Thyroid gland (tissue), 4 donors: ENCODE data around the gene ADCY7.

Experiments used
- POLR2A ChIP-seq, 2 donors: fragments of 450-650 bp; IDR thresholded peaks; one replicate each; pipeline ENCODE4 v1.6.1; 2017; ENCODE audit warnings: antibody characterized with exemption in 2 of 2, mild to moderate bottlenecking in 2 of 2, moderate library complexity in 1 of 2
- TF ChIP-seq, protein P1 (sequence below), 6 experiments: fragments of 200-600 bp in 3 of 6; fragments of 450-650 bp in 3 of 6; sonication (generic) in 3 of 6; IDR thresholded peaks; one replicate each; pipeline ENCODE4 v1.5.1; 2016 to 2019; ENCODE audit warnings: antibody characterized with exemption in 6 of 6, mild to moderate bottlenecking in 2 of 6, inconsistent platforms in 1 of 6, moderate library complexity in 1 of 6

DNA sequence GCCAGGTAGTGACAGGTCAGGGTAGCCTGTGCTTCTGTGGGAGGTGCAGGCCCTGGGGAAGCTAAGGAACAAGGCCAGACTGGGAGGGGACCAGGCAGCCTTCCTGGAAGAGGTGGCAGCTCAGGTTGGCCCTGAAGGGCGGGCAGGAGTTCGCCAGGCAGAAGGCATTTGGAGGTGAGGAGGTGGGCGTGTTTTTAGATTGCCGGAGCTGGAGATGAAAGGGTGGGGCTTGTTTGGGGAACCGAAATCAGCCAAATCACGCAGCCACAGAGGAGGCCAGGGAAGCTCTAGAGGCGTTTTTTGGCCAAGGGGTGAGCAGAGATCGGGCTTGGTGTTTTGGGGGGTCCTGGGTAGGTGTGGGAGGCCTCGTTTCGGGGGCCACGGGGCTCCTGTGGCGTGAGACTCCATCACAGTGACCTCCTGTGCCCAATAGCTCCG is 7.6 kb downstream of the ADCY7 start:
- TF ChIP-seq, protein P1, sequence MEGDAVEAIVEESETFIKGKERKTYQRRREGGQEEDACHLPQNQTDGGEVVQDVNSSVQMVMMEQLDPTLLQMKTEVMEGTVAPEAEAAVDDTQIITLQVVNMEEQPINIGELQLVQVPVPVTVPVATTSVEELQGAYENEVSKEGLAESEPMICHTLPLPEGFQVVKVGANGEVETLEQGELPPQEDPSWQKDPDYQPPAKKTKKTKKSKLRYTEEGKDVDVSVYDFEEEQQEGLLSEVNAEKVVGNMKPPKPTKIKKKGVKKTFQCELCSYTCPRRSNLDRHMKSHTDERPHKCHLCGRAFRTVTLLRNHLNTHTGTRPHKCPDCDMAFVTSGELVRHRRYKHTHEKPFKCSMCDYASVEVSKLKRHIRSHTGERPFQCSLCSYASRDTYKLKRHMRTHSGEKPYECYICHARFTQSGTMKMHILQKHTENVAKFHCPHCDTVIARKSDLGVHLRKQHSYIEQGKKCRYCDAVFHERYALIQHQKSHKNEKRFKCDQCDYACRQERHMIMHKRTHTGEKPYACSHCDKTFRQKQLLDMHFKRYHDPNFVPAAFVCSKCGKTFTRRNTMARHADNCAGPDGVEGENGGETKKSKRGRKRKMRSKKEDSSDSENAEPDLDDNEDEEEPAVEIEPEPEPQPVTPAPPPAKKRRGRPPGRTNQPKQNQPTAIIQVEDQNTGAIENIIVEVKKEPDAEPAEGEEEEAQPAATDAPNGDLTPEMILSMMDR (IDR thresholded peaks at IDR 0.05) = no peak
- no peak for TF ChIP-seq POLR2A (IDR thresholded peaks at IDR 0.05)
